Neural progenitor cell (in vitro differentiated cells): Measurements from ENCODE around the gene DIAPH3. TPM values are rescaled to one million over a fixed set of nuclear protein-coding genes. Genes with fewer than 3 reads are reported as not detected.

Experiments
- DNase-seq: peaks from one replicate; pipeline ENCODE4 v3.0.0-alpha.2; 2016; ENCODE audit warnings: low spot score
- H2AFZ ChIP-seq: fragments of 200-600 bp; sonication (generic); replicated peaks from 2 replicates; pipeline ENCODE4 v1.6.1; 2016; ENCODE audit warnings: antibody characterized with exemption
- H3F3A ChIP-seq: fragments of 200-600 bp; sonication (generic); 2 replicates; pipeline ENCODE4 v1.6.1; 2016; ENCODE audit warnings: antibody characterized with exemption, low read depth
- H3K27ac ChIP-seq: fragments of 200-600 bp; sonication (generic); 2 replicates; pipeline ENCODE4 v1.5.1; 2016; ENCODE audit warnings: mild to moderate bottlenecking
- H3K27me3 ChIP-seq: fragments of 200-600 bp; sonication (generic); 2 replicates; pipeline ENCODE4 v1.6.1; 2016; ENCODE audit warnings: mild to moderate bottlenecking, moderate library complexity
- H3K36me3 ChIP-seq: fragments of 200-600 bp; sonication (generic); 2 replicates; pipeline ENCODE4 v1.5.1; 2016
- H3K4me1 ChIP-seq: fragments of 200-600 bp; sonication (generic); 2 replicates; pipeline ENCODE4 v1.6.1; 2016; ENCODE audit warnings: mixed run types
- H3K4me2 ChIP-seq: fragments of 200-600 bp; sonication (generic); 2 replicates; pipeline ENCODE4 v1.6.1; 2016
- H3K4me3 ChIP-seq: fragments of 200-600 bp; sonication (generic); 2 replicates; pipeline ENCODE4 v1.5.1; 2016
- H3K79me2 ChIP-seq: fragments of 200-600 bp; sonication (generic); 2 replicates; pipeline ENCODE4 v1.6.1; 2016; ENCODE audit warnings: low read depth
- H3K9ac ChIP-seq: fragments of 200-600 bp; sonication (generic); 2 replicates; pipeline ENCODE4 v1.6.1; 2016
- H3K9me3 ChIP-seq: fragments of 200-600 bp; sonication (generic); 2 replicates; pipeline ENCODE4 v1.5.1; 2016; ENCODE audit warnings: low read depth
- H4K20me1 ChIP-seq: fragments of 200-600 bp; sonication (generic); 2 replicates; pipeline ENCODE4 v1.6.1; 2016; ENCODE audit warnings: low read depth
- H3K27ac Mint-ChIP-seq: 3 replicates; pipeline ENCODE4 v1.8.0; 2021; ENCODE audit warnings: mixed read lengths
- H3K27me3 Mint-ChIP-seq: 2 replicates; pipeline ENCODE4 v1.8.0; 2022; ENCODE audit warnings: low read depth, mild to moderate bottlenecking, inconsistent platforms, moderate library complexity, mixed read lengths; ENCODE audit not compliant: insufficient read depth
- H3K36me3 Mint-ChIP-seq: 3 replicates; pipeline ENCODE4 v1.8.0; 2021; ENCODE audit warnings: mixed read lengths
- H3K4me1 Mint-ChIP-seq: 3 replicates; pipeline ENCODE4 v1.8.0; 2021; ENCODE audit warnings: mixed read lengths
- H3K4me3 Mint-ChIP-seq: 3 replicates; pipeline ENCODE4 v1.8.0; 2021; ENCODE audit warnings: mild to moderate bottlenecking, moderate library complexity, mixed read lengths
- H3K9me3 Mint-ChIP-seq: 3 replicates; pipeline ENCODE4 v1.8.0; 2020; ENCODE audit warnings: mixed read lengths
- EZH2 ChIP-seq: fragments of 200-600 bp; sonication (generic); IDR thresholded peaks from 2 replicates; pipeline ENCODE4 v1.6.1; 2017; ENCODE audit warnings: antibody characterized with exemption, mild to moderate bottlenecking, moderate library complexity
- EZH2phosphoT487 ChIP-seq: fragments of 200-600 bp; sonication (generic); IDR thresholded peaks from 2 replicates; pipeline ENCODE4 v1.6.1; 2017; ENCODE audit warnings: antibody characterized with exemption
- total RNA-seq: library from RNA; depleted of rRNA; stranded (reverse); fragments of >200 nt; gene quantifications from 2 replicates; pipeline ENCODE4 v1.2.3, GENCODE V29; 2015; ENCODE audit warnings: low replicate concordance
- TF ChIP-seq, protein P1 (sequence below): fragments of 200-600 bp; sonication (generic); IDR thresholded peaks from 2 replicates; pipeline ENCODE4 v1.5.1; 2017; ENCODE audit warnings: antibody characterized with exemption, mild to moderate bottlenecking

DIAPH3 gene
- total RNA-seq, 1 donor from 2014 or later = 51.5 TPM

GRCh38 chr13:60016229-60016628 lies 147.5 kb downstream of the DIAPH3 start:
- H3F3A ChIP-seq = peaks cover 21% of the 10 kb centered on the region
- H2AFZ ChIP-seq = no peak overlapping the region
- H3K36me3 ChIP-seq = no peaks in the 10 kb centered on the region
- Mint-ChIP-seq H3K27ac (no peak overlapping the region), H3K9me3 (no peaks in the 10 kb centered on the region), H3K4me3 (no peak overlapping the region), H3K4me1 (peaks cover 4% of the 10 kb centered on the region), H3K27me3 (no peaks in the 10 kb centered on the region), H3K36me3 (peaks cover 2% of the 10 kb centered on the region)
- H3K4me3 ChIP-seq = no peak overlapping the region
- no peaks in the 10 kb centered on the region for H3K9me3 ChIP-seq
- H3K27ac ChIP-seq = no peak overlapping the region
- H3K27me3 ChIP-seq = no peaks in the 10 kb centered on the region
- no peak for DNase-seq
- peaks cover 26% of the 10 kb centered on the region for H3K4me1 ChIP-seq
- H3K9ac ChIP-seq = no peak overlapping the region
- H3K4me2 ChIP-seq = no peak overlapping the region
- H3K79me2 ChIP-seq = no peaks in the 10 kb centered on the region
- TF ChIP-seq EZH2 (no peak), EZH2phosphoT487 (no peak)
- TF ChIP-seq, protein P1, sequence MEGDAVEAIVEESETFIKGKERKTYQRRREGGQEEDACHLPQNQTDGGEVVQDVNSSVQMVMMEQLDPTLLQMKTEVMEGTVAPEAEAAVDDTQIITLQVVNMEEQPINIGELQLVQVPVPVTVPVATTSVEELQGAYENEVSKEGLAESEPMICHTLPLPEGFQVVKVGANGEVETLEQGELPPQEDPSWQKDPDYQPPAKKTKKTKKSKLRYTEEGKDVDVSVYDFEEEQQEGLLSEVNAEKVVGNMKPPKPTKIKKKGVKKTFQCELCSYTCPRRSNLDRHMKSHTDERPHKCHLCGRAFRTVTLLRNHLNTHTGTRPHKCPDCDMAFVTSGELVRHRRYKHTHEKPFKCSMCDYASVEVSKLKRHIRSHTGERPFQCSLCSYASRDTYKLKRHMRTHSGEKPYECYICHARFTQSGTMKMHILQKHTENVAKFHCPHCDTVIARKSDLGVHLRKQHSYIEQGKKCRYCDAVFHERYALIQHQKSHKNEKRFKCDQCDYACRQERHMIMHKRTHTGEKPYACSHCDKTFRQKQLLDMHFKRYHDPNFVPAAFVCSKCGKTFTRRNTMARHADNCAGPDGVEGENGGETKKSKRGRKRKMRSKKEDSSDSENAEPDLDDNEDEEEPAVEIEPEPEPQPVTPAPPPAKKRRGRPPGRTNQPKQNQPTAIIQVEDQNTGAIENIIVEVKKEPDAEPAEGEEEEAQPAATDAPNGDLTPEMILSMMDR = no peak
- peaks cover 9% of the 10 kb centered on the region for H4K20me1 ChIP-seq

DNA sequence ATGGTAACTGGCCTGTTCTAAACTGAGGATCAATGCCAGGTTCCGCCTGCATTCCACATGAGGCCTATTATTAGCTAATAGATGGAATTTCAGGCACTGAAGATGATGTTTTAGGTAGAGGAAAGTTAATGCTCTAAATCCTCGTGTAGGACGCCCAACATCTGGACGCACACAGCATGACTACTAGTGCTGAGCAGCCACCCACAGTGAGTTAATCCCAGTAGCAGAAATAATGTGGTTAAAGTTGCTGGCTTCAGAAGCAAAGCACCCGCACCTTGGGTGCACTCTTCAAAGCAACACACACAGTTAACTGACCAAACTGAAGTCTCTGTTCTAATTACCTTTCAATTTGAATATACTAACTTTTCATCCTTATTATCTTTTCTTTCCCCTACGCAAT lies 150.6 kb downstream of the DIAPH3 start:
- H4K20me1 ChIP-seq = peaks cover 9% of the 10 kb centered on the region
- Mint-ChIP-seq H3K4me3 (no peak overlapping the region), H3K36me3 (peaks cover 5% of the 10 kb centered on the region), H3K27me3 (no peaks in the 10 kb centered on the region), H3K27ac (peak overlapping the region; percentile 60), H3K4me1 (peaks cover 4% of the 10 kb centered on the region), H3K9me3 (no peaks in the 10 kb centered on the region)
- no peak overlapping the region for H3K27ac ChIP-seq
- H3K4me2 ChIP-seq = peak overlapping the region; percentile 53
- H3K4me1 ChIP-seq = peaks cover 26% of the 10 kb centered on the region
- TF ChIP-seq EZH2phosphoT487 (no peak), EZH2 (no peak)
- TF ChIP-seq, protein P1 = no peak
- no peaks in the 10 kb centered on the region for H3K79me2 ChIP-seq
- no peaks in the 10 kb centered on the region for H3K27me3 ChIP-seq
- H3K9ac ChIP-seq = no peak overlapping the region
- H3F3A ChIP-seq = peaks cover 21% of the 10 kb centered on the region
- no peaks in the 10 kb centered on the region for H3K9me3 ChIP-seq
- no peak overlapping the region for H3K4me3 ChIP-seq
- peak; percentile 59 for DNase-seq
- no peak overlapping the region for H2AFZ ChIP-seq
- H3K36me3 ChIP-seq = no peaks in the 10 kb centered on the region

GRCh38 chr13:60012488-60012887 lies 151.2 kb downstream of the DIAPH3 start:
- TF ChIP-seq, protein P1 = no peak
- TF ChIP-seq EZH2 (no peak), EZH2phosphoT487 (no peak)
- Mint-ChIP-seq H3K27ac (no peak overlapping the region), H3K27me3 (no peaks in the 10 kb centered on the region)

More at GRCh38 chr13:60012488-60012887, 151.2 kb downstream of the DIAPH3 start:
- H3K9me3 ChIP-seq = no peaks in the 10 kb centered on the region
- no peak overlapping the region for H3K4me3 ChIP-seq
- no peaks in the 10 kb centered on the region for H3K27me3 ChIP-seq
- no peak overlapping the region for H3K27ac ChIP-seq
- no peaks in the 10 kb centered on the region for H3K79me2 ChIP-seq
- peaks cover 26% of the 10 kb centered on the region for H3K4me1 ChIP-seq
- no peak overlapping the region for H2AFZ ChIP-seq
- DNase-seq = no peak
- H3K4me1 Mint-ChIP-seq = peaks cover 4% of the 10 kb centered on the region
- peaks cover 5% of the 10 kb centered on the region for H3K36me3 Mint-ChIP-seq
- no peak overlapping the region for H3K4me3 Mint-ChIP-seq
- no peaks in the 10 kb centered on the region for H3K36me3 ChIP-seq
- H3F3A ChIP-seq = peaks cover 21% of the 10 kb centered on the region
- H4K20me1 ChIP-seq = peaks cover 9% of the 10 kb centered on the region
- H3K9me3 Mint-ChIP-seq = no peaks in the 10 kb centered on the region
- no peak overlapping the region for H3K4me2 ChIP-seq
- no peak overlapping the region for H3K9ac ChIP-seq
